ENCODE measurements around the gene PDE4C.

The PDE4C gene

GRCh38 chr19:18254546-18255503 is 28.6 kb upstream of the PDE4C start:
- no peak for DNase-seq (ENCODE audit: low read depth)

- DNase-seq (ENCODE audit: low read depth), result no peak
Observed at GRCh38 chr19:18253716-18254115, 27.5 kb upstream of the PDE4C start.

- DNase-seq (ENCODE audit: low read depth), result no peak
Observed at GRCh38 chr19:18253130-18253529, 26.9 kb upstream of the PDE4C start.

- DNase-seq (ENCODE audit: low read depth), result no peak
Observed at GRCh38 chr19:18252370-18252717, 26.1 kb upstream of the PDE4C start.

- DNase-seq (ENCODE audit: low read depth), result peak; percentile 76
Observed at GRCh38 chr19:18251587-18252369, 25.5 kb upstream of the PDE4C start.

GRCh38 chr19:18249834-18250233 is 23.6 kb upstream of the PDE4C start:
- no peak for DNase-seq (ENCODE audit: low read depth)

- no peak for DNase-seq (ENCODE audit: low read depth)
Observed at GRCh38 chr19:18245297-18245696, 19.1 kb upstream of the PDE4C start.

GRCh38 chr19:18239303-18239702 is 13.1 kb upstream of the PDE4C start:
- DNase-seq (ENCODE audit: low read depth), result no peak

- no peak for DNase-seq (ENCODE audit: low read depth)
Observed at GRCh38 chr19:18234194-18234593, 8.0 kb upstream of the PDE4C start.

GRCh38 chr19:18233224-18233825 is 7.1 kb upstream of the PDE4C start:
- DNase-seq (ENCODE audit: low read depth), result peak; percentile 14

- no peak for DNase-seq (ENCODE audit: low read depth)
Observed at GRCh38 chr19:18232540-18233223, 6.4 kb upstream of the PDE4C start.

- DNase-seq (ENCODE audit: low read depth), result no peak
Observed at GRCh38 chr19:18231775-18232174, 5.5 kb upstream of the PDE4C start.

GRCh38 chr19:18230941-18231734 is 4.9 kb upstream of the PDE4C start:
- DNase-seq (ENCODE audit: low read depth), result no peak

GRCh38 chr19:18229915-18230314 is 3.7 kb upstream of the PDE4C start:
- DNase-seq (ENCODE audit: low read depth), result no peak

- no peak for DNase-seq (ENCODE audit: low read depth)
Observed at GRCh38 chr19:18229474-18229873, 3.2 kb upstream of the PDE4C start.

- no peak for DNase-seq (ENCODE audit: low read depth)
Observed at GRCh38 chr19:18227781-18228271, 1.6 kb upstream of the PDE4C start.

- no peak for DNase-seq (ENCODE audit: low read depth)
Observed at GRCh38 chr19:18226956-18227780, 930 bp upstream of the PDE4C start.

GRCh38 chr19:18225355-18225701 is 910 bp downstream of the PDE4C start:
- no peak for DNase-seq (ENCODE audit: low read depth)

GRCh38 chr19:18224525-18225354 is 1.5 kb downstream of the PDE4C start:
- DNase-seq (ENCODE audit: low read depth), result peak; percentile 73
